ENCODE measurements around the gene PDCD2. TPM values are rescaled to one million over a fixed set of nuclear protein-coding genes. Genes with fewer than 3 reads are reported as not detected.
A peak's percentile ranks its signal among the peaks of the same experiment; 100 is the strongest.
"Not testable (repeated sequence)": the region's sequence is repeated elsewhere in the genome, so short reads cannot be mapped to it uniquely, and the experiment has no call there.

The PDCD2 gene
- 318 and 381 TPM in 2 replicates for total RNA-seq (2014; rRNA removed; shearing (Covaris generic))

GRCh38 chr6:170584181-170584953, at the start of gene PDCD2:
Gene PDCD2, minus strand, starts transcription at chr6:170584637. Its CDS starts 56 bp downstream, at chr6:170584581.
- peak; percentile 99 for DNase-seq (ENCODE audit: low read depth)

DNA sequence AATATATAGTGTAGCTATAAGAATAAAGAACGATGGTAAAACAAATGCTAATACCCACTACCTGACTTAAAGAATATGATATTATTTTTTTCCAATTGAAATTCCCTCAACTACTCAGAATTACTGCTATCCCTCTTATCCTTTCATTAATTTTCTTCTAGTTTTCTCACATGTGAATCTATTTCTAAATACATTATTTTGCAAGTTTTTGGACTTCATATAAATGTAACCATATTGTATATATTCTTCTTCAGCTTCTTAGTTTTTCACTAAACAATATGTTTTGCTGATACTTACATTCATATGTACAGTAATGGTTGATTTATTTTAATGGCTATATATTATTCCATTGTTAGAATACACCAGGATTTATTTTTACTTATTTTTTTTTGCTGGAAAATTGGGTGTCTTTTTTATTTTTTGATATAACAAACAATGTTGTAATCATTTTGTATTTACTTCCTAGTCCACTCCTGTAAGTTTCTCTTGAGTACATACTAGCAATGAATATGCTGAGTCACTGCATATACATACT, 31.6 kb upstream of the PDCD2 start:
- DNase-seq (ENCODE audit: low read depth): not testable (repeated sequence)

GRCh38 chr6:170612256-170612804, 27.9 kb upstream of the PDCD2 start:
- not testable (repeated sequence) for DNase-seq (ENCODE audit: low read depth)

GRCh38 chr6:170609225-170609624, 24.8 kb upstream of the PDCD2 start:
- DNase-seq (ENCODE audit: low read depth): not testable (repeated sequence)

- DNase-seq (ENCODE audit: low read depth): no peak
Measured at GRCh38 chr6:170605574-170606259, 21.3 kb upstream of the PDCD2 start.

- DNase-seq (ENCODE audit: low read depth): no peak
Measured at GRCh38 chr6:170597278-170597677, 12.8 kb upstream of the PDCD2 start.

- no peak for DNase-seq (ENCODE audit: low read depth)
Measured at GRCh38 chr6:170596426-170596825, 12.0 kb upstream of the PDCD2 start.

- no peak for DNase-seq (ENCODE audit: low read depth)
Measured at GRCh38 chr6:170590725-170591124, 6.3 kb upstream of the PDCD2 start.

- DNase-seq (ENCODE audit: low read depth): no peak
Measured at GRCh38 chr6:170584954-170585498, 589 bp upstream of the PDCD2 start.

GRCh38 chr6:170583756-170584180, 669 bp downstream of the PDCD2 start:
- no peak for DNase-seq (ENCODE audit: low read depth)

GRCh38 chr6:170578909-170579308, 5.5 kb downstream of the PDCD2 start:
- DNase-seq (ENCODE audit: low read depth): no peak

DNA sequence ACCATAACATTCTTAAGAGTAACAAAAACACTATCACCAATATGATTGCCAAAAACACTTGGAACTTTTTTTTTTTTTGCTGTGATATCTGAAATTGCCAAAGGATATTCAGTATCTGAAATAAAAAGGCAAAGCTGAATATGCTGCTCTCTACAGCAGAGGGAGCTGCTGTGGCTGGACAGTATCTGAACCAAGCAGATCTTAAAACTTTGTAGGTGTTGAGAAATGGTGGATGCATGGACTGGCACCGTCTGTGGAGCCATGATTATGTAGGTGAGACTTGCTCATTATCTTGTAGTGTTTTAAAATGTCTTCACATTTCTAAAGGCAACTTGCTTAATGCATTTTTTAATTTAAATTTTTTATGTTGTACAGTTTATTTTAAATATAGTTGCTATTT, 9.2 kb downstream of the PDCD2 start:
- DNase-seq (ENCODE audit: low read depth): no peak

DNA sequence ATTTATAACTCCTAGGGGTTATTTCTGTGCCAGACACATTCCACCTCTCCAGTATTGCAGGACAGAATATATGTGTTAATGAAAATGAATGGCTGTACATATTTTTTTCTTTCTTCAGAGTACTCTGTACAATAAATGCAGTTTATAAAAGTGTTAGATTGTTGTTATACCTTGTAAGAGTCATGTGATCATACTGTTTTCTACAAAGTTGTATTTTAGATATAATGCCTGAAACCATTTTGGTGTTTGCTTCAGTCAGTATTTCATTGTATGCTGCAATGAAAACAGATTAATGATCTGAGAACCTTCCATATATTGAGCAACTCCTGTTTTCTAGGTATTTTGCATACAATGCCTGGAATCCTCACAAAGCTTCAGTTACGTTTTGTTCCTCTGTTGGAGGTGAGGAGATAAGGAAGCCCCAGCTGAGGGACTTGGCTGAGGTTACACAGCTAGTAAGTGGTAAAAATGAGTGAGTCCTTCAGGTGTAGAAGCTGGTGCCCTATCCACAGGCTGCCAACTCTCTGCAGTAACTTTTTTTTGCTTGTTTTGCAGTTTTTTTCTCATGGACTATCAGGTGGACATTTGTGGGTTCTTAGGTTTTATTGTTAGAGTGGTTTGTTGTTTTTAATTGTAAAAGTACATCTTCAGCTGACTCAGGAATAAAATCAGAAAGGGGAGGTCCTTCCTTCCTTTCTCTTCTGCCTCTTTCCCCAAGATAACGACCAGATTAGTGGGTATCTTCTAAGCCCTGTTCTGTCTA, 11.6 kb downstream of the PDCD2 start:
- no peak for DNase-seq (ENCODE audit: low read depth)

DNA sequence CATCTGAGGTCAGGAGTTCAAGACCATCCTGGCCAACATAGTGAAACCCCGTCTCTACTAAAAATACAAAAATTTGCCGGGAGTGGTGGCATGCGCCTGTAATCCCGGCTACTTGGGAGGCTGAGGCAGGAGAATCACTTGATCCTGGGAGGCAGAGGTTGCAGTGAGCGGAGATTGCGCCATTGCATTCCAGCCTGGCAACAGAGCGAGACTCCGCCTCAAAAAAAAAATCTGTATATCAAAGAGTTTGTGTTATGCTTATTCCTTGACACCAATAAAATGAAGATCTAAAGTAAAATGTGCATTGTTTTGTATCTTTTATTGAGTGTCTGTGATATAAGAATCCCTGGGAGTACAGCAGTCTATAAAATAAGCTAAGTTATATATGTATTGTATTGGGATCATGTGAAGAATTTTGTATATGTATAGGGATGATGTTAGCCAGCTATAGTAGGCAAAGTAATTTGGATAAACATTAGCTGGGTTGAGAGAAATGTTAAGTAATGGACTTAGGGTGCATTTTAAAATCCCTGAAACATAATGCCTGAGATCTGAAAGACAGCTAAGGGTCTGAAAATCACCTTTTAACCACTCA, 19.4 kb downstream of the PDCD2 start:
- DNase-seq (ENCODE audit: low read depth): no peak

- DNase-seq (ENCODE audit: low read depth): no peak
Measured at GRCh38 chr6:170561555-170561954, 22.9 kb downstream of the PDCD2 start.

- no peak for DNase-seq (ENCODE audit: low read depth)
Measured at GRCh38 chr6:170555305-170555704, 29.1 kb downstream of the PDCD2 start.

DNA sequence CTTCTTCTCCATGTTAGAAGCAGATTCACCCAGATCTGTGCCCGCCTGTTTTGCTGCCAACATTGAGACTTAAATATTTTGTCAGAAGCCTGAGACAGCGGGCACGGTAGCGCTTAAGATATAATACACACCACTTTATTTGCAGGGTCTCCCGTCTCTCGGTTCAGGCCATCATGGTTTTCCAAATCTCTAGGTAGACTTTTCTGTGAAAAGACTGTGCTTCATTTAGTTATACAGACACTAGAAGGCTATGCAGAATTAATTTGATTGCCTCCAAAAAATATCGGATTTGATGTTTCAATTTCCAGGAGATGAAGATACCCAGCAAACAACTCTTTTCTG, 29.7 kb downstream of the PDCD2 start:
- DNase-seq (ENCODE audit: low read depth): no peak

GRCh38 chr6:170554013-170554795, 30.2 kb downstream of the PDCD2 start, which contains the start of gene TBP:
Gene TBP, plus strand, starts transcription at chr6:170554369. Its CDS starts 2,661 bp downstream, at chr6:170557030.
- DNase-seq (ENCODE audit: low read depth): peak; percentile 100

DNA sequence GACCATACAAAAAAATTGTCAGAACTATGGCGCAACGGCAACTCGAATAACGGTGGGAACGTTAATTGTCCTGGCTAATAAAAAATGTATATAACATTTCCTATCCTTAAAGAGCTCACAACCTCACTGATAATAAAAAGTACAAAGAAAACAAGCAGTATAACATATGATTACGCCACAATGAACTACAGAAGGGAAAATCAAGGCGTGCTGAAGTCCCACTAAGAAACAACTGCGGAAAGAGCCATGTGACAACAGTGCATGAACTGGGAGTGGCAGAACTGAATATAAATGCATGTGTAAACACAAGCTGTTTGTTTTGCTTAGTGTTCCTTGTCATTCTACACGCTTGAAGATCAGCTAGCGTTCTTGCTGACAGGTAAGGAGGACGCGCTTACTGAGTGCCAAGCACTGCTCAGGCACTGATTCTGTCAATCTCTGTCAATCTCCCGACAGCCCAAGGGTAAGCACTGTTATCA, 30.9 kb downstream of the PDCD2 start:
- no peak for DNase-seq (ENCODE audit: low read depth)

Data from Daoy (cell line).